T-cell (primary cell): ENCODE results near the gene CHMP4A. TPM values are rescaled to one million over a fixed set of nuclear protein-coding genes. Genes with fewer than 3 reads are reported as not detected.

Source experiments
- ATAC-seq, 4 experiments: fragments of 200-7000 bp in 3 of 4; fragments of 150-1000 bp in 1 of 4; cut with Tn5 transposase; replicated peaks in 1 of 4; 1 replicate in 3 of 4; 2 replicates in 1 of 4; pipeline ENCODE4 v1.10.0; 2021; ENCODE audit warnings: moderate library complexity in 3 of 4, mild to moderate bottlenecking in 2 of 4, moderate number of reproducible peaks in 1 of 4
- CTCF ChIA-PET, 2 donors: fragments of 300-600 bp; sonication (Branson Sonifier 250); formaldehyde crosslinking; loops; one replicate each; lab custom pipeline; 2022; ENCODE audit warnings: antibody characterized with exemption in 2 of 2; lab: Charles Lee
- POLR2A ChIA-PET, 2 donors: fragments of 300-600 bp; sonication (Branson Sonifier 250); formaldehyde crosslinking; loops; one replicate each; lab custom pipeline; 2022; ENCODE audit warnings: antibody characterized with exemption in 2 of 2; lab: Charles Lee
- DNase-seq, 35 experiments: peaks; one replicate each; pipeline versions ENCODE4 v3.0.0 to v3.0.0-alpha.2; 2013 to 2023
- H3K27ac ChIP-seq: one replicate; pipeline ENCODE4 v1.5.1; 2013; ENCODE audit warnings: low read length
- H3K27me3 ChIP-seq, 2 experiments: replicated peaks in 1 of 2; 1 replicate in 1 of 2; 2 replicates in 1 of 2; pipeline versions ENCODE4 v1.6.1 to v1.7.0; 2013; ENCODE audit warnings: low read length in 1 of 2, mixed read lengths in 1 of 2; ENCODE audit not compliant: control insufficient read depth in 2 of 2, insufficient read depth in 2 of 2; ENCODE audit errors: extremely low read depth in 1 of 2
- H3K36me3 ChIP-seq, 2 donors: 1 replicate in 1 of 2; 2 replicates in 1 of 2; pipeline versions ENCODE4 v1.6.1 to v1.7.0; 2013; ENCODE audit warnings: low read length in 1 of 2; ENCODE audit not compliant: control insufficient read depth in 2 of 2, insufficient read depth in 1 of 2; ENCODE audit errors: extremely low read depth in 1 of 2
- H3K4me1 ChIP-seq, 2 experiments: 1 replicate in 1 of 2; 2 replicates in 1 of 2; pipeline versions ENCODE4 v1.6.1 to v1.7.0; 2013; ENCODE audit warnings: low read length in 2 of 2, mixed read lengths in 1 of 2; ENCODE audit not compliant: insufficient read depth in 2 of 2, control insufficient read depth in 1 of 2; ENCODE audit errors: extremely low read depth in 1 of 2
- H3K4me3 ChIP-seq, 2 donors: 1 replicate in 1 of 2; 2 replicates in 1 of 2; pipeline versions ENCODE4 v1.5.1 to v1.7.0; 2013; ENCODE audit warnings: mild to moderate bottlenecking in 2 of 2, low read length in 1 of 2, moderate library complexity in 1 of 2; ENCODE audit not compliant: control insufficient read depth in 1 of 2; ENCODE audit errors: extremely low read depth in 1 of 2
- H3K9me3 ChIP-seq: 2 replicates; pipeline ENCODE4 v1.7.0; 2013
- H3K27ac Mint-ChIP-seq, 2 donors: one replicate each; pipeline ENCODE4 v1.8.0; 2020 to 2021; ENCODE audit warnings: mild to moderate bottlenecking in 2 of 2, mixed read lengths in 2 of 2
- H3K27me3 Mint-ChIP-seq, 2 donors: one replicate each; pipeline ENCODE4 v1.8.0; 2021 to 2022; ENCODE audit warnings: mixed read lengths in 2 of 2
- H3K36me3 Mint-ChIP-seq: one replicate; pipeline ENCODE4 v1.8.0; 2021; ENCODE audit warnings: mixed read lengths
- H3K4me1 Mint-ChIP-seq, 3 donors: one replicate each; pipeline ENCODE4 v1.8.0; 2020 to 2022; ENCODE audit warnings: mixed read lengths in 3 of 3, mild to moderate bottlenecking in 1 of 3
- H3K4me3 Mint-ChIP-seq, 3 donors: one replicate each; pipeline ENCODE4 v1.8.0; 2020 to 2022; ENCODE audit warnings: mild to moderate bottlenecking in 3 of 3, mixed read lengths in 3 of 3, moderate library complexity in 3 of 3
- H3K9me3 Mint-ChIP-seq, 3 donors: one replicate each; pipeline ENCODE4 v1.8.0; 2020 to 2022; ENCODE audit warnings: mixed read lengths in 3 of 3
- WGBS: methylation state at CpG from one replicate; pipeline ENCODE4 v1.1.5; 2013; ENCODE audit warnings: missing lambda C conversion rate; ENCODE audit not compliant: insufficient coverage; 5-methylcytosine and 5-hydroxymethylcytosine counted together
- total RNA-seq, 35 experiments: library from RNA in 6 of 35; stranded (reverse) in 6 of 35; fragments of 120-200 nt in 1 of 35; gene quantifications; one replicate each; pipeline versions ENCODE4 v1.2.1 to v1.2.4 and lab custom pipeline; 2013 to 2026

CHMP4A gene
- total RNA-seq, 5 donors from 2014 or later (not counting 1 experiment from before 2014, with no cell fraction given), result 81.9 to 99.6 (median 92.8) TPM

- Mint-ChIP-seq H3K27me3 (no peaks in the 10 kb centered on the region), H3K4me1 (peaks cover 26 to 52% (median 37%) of the 10 kb centered on the region in 3 donors), H3K4me3 (peak within 1 kb of the TSS; percentile 79 to 91 (median 86)), H3K27ac (peak within 1 kb of the TSS; percentile 87 to 93), H3K9me3 (no peaks in the 10 kb centered on the region), H3K36me3 (peaks cover 34% of the 10 kb centered on the region)
- Histone ChIP-seq H3K4me3 (peak within 1 kb of the TSS; percentile 48 to 58), H3K9me3 (no peaks in the 10 kb centered on the region), H3K27ac (peak within 1 kb of the TSS; percentile 27), H3K4me1 (peaks cover 2 to 28% of the 10 kb centered on the region in 2 experiments), H3K36me3 (peaks cover 3 to 22% of the 10 kb centered on the region in 2 donors), H3K27me3 (no peaks in the 10 kb centered on the region)
- DNase-seq, result peak; percentile 47 to 87 (median 77)
- ATAC-seq, result peak; percentile 79 to 88 (median 85)
- ChIA-PET CTCF (interaction anchor here in 1 of 2 donors (0.6 to 0.7 kb wide), 2 partner anchors 9 to 11 kb away, joined by 3 to 4 read pairs; partner anchors contain the start of gene IRF9), POLR2A (interaction anchor here (0.5 to 1.2 kb wide), 6 partner anchors 8 to 227 kb away, joined by 4 to 9 read pairs (median 4); partner anchors contain the start of gene NYNRIN (in 1 of the 2))
- 21% methylated on average over 51 of the region's 63 CpGs for WGBS
Observed at GRCh38 chr14:24171422-24172260, 41.6 kb downstream of the CHMP4A start, which contains the start of gene REC8. Gene REC8 (plus strand): TSS chr14:24172080. CDS start chr14:24172553, 473 bp downstream.

GRCh38 chr14:24167469-24168114 lies 45.7 kb downstream of the CHMP4A start:
- Histone ChIP-seq H3K27ac (no peak overlapping the region), H3K4me1 (peaks cover 6 to 58% of the 10 kb centered on the region in 2 experiments), H3K9me3 (no peaks in the 10 kb centered on the region), H3K27me3 (no peaks in the 10 kb centered on the region), H3K36me3 (peaks cover 18 to 58% of the 10 kb centered on the region in 2 donors), H3K4me3 (no peak overlapping the region)
- H3K27ac Mint-ChIP-seq, result peak overlapping the region in 1 of 2 donors; percentile 76
- DNase-seq (no peak), ATAC-seq (no peak)
- no peaks in the 10 kb centered on the region for H3K9me3 Mint-ChIP-seq
- peaks cover 53% of the 10 kb centered on the region for H3K36me3 Mint-ChIP-seq
- H3K4me3 Mint-ChIP-seq, result no peak overlapping the region
- H3K27me3 Mint-ChIP-seq, result no peaks in the 10 kb centered on the region
- H3K4me1 Mint-ChIP-seq, result peaks cover 51 to 67% (median 65%) of the 10 kb centered on the region in 3 donors
- CTCF ChIA-PET, result no interaction called here
- POLR2A ChIA-PET, result no interaction called here
- WGBS, result 85% methylated on average over 3 of the region's 3 CpGs

GRCh38 chr14:24165785-24166184 lies 47.5 kb downstream of the CHMP4A start:
- Mint-ChIP-seq H3K4me1 (peaks cover 54 to 70% (median 68%) of the 10 kb centered on the region in 3 donors), H3K27ac (peak overlapping the region; percentile 61 to 68), H3K36me3 (peaks cover 59% of the 10 kb centered on the region), H3K27me3 (no peaks in the 10 kb centered on the region), H3K9me3 (no peaks in the 10 kb centered on the region), H3K4me3 (peak overlapping the region in 1 of 3 donors; percentile 92)
- ATAC-seq (no peak), DNase-seq (no peak)
- Histone ChIP-seq H3K36me3 (peaks cover 18 to 59% of the 10 kb centered on the region in 2 donors), H3K4me3 (no peak overlapping the region), H3K27me3 (no peaks in the 10 kb centered on the region), H3K27ac (no peak overlapping the region), H3K9me3 (no peaks in the 10 kb centered on the region), H3K4me1 (peaks cover 5 to 54% of the 10 kb centered on the region in 2 experiments)
- ChIA-PET CTCF (no interaction called here), POLR2A (interaction anchor here in 1 of 2 donors (0.5 kb wide), 1 partner anchor 44 kb away, joined by 5 read pairs; no protein-coding TSS in a partner anchor)
- WGBS, result 100% methylated on average over 1 of the region's 5 CpGs

DNA sequence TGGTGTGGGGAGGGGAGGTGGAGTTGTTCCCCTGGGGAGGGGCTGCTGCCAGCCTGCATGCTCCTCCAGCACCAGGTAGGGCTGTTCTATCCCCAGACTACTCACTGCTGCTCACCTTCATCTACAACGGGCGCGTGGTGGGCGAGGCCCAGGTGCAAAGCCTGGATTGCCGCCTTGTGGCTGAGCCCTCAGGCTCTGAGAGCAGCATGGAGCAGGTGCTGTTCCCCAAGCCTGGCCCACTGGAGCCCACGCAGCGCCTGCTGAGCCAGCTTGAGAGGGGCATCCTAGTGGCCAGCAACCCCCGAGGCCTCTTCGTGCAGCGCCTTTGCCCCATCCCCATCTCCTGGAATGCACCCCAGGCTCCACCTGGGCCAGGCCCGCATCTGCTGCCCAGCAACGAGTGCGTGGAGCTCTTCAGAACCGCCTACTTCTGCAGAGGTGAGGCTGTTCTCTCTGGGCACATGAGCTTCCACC lies 48.7 kb downstream of the CHMP4A start:
- ChIA-PET POLR2A (interaction anchor here in 1 of 2 donors (1.0 kb wide), 1 partner anchor 16 kb away, joined by 3 read pairs; no protein-coding TSS in a partner anchor), CTCF (interaction anchor here in 1 of 2 donors (0.6 kb wide), 1 partner anchor 221 kb away, joined by 4 read pairs; no protein-coding TSS in a partner anchor)
- Mint-ChIP-seq H3K36me3 (peaks cover 62% of the 10 kb centered on the region), H3K4me3 (peak overlapping the region; percentile 39 to 92 (median 52)), H3K27ac (peak overlapping the region; percentile 79 to 99), H3K4me1 (peaks cover 62 to 71% (median 69%) of the 10 kb centered on the region in 3 donors), H3K9me3 (no peaks in the 10 kb centered on the region), H3K27me3 (no peaks in the 10 kb centered on the region)
- Histone ChIP-seq H3K36me3 (peaks cover 22 to 63% of the 10 kb centered on the region in 2 donors), H3K27me3 (no peaks in the 10 kb centered on the region), H3K4me1 (peaks cover 8 to 61% of the 10 kb centered on the region in 2 experiments), H3K4me3 (no peak overlapping the region), H3K9me3 (no peaks in the 10 kb centered on the region), H3K27ac (no peak overlapping the region)
- 91% methylated on average over 14 of the region's 14 CpGs for WGBS
- no peak for ATAC-seq
- DNase-seq, result no peak

DNA sequence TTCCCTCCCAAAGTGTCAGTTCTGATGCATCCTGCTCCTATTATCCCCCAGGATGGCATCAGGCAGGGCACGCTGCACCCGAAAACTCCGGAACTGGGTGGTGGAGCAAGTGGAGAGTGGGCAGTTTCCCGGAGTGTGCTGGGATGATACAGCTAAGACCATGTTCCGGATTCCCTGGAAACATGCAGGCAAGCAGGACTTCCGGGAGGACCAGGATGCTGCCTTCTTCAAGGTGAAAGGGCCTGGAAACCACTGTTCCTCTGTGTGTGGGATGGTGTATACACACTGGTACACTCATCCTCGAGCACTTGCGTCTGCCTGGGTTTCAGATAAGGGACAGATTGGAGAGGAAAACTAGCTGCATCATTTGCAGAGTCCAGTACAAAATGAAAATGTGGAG lies 51.2 kb downstream of the CHMP4A start:
- DNase-seq (no peak), ATAC-seq (no peak)
- Histone ChIP-seq H3K27ac (peak overlapping the region; percentile 89), H3K9me3 (no peaks in the 10 kb centered on the region), H3K4me1 (peaks cover 8 to 62% of the 10 kb centered on the region in 2 experiments), H3K36me3 (peaks cover 31 to 67% of the 10 kb centered on the region in 2 donors), H3K27me3 (no peaks in the 10 kb centered on the region), H3K4me3 (peak overlapping the region; percentile 86 to 98)
- POLR2A ChIA-PET, result interaction anchor here in 1 of 2 donors (0.6 to 1.6 kb wide), 3 partner anchors 14 to 80 kb away, joined by 3 to 9 read pairs (median 4); partner anchors contain the start of genes DCAF11, NRL and TINF2
- H3K9me3 Mint-ChIP-seq, result no peaks in the 10 kb centered on the region
- peaks cover 54 to 61% (median 58%) of the 10 kb centered on the region in 3 donors for H3K4me1 Mint-ChIP-seq
- peaks cover 56% of the 10 kb centered on the region for H3K36me3 Mint-ChIP-seq
- WGBS, result 20% methylated on average over 5 of the region's 8 CpGs
- peak overlapping the region; percentile 98 to 99 for H3K27ac Mint-ChIP-seq
- CTCF ChIA-PET, result interaction anchor here (0.6 to 2.0 kb wide), 7 partner anchors 9 to 72 kb away, joined by 4 to 30 read pairs (median 5); partner anchors contain the start of genes DCAF11 (in 1 of the 2), NRL (in 1 of the 2), PSME1 (in 1 of the 2) and PSME2 (in 1 of the 2)
- no peaks in the 10 kb centered on the region for H3K27me3 Mint-ChIP-seq
- H3K4me3 Mint-ChIP-seq, result peak overlapping the region; percentile 92 to 94 (median 92)
